Spleen (tissue), 7 donors: ENCODE results near the gene MTFR1L.

Experiments
- CTCF ChIP-seq, 11 experiments: fragments of 200-600 bp in 7 of 11; fragments of 450-650 bp in 4 of 11; sonication (generic) in 4 of 11; IDR thresholded peaks in 8 of 11; conservative IDR thresholded peaks in 3 of 11; 1 replicate in 7 of 11; 2 replicates in 4 of 11; pipeline versions ENCODE4 v1.4.0 to v1.8.0; 2016 to 2021; ENCODE audit warnings: antibody characterized with exemption in 11 of 11, inconsistent platforms in 4 of 11, mild to moderate bottlenecking in 1 of 11
- POLR2A ChIP-seq, 3 donors: fragments of 450-650 bp; IDR thresholded peaks; one replicate each; pipeline ENCODE4 v1.5.1; 2017; ENCODE audit warnings: antibody characterized with exemption in 3 of 3, mild to moderate bottlenecking in 1 of 3
- POLR2AphosphoS5 ChIP-seq, 3 donors: sonication (generic); formaldehyde crosslinking; IDR thresholded peaks; one replicate each; pipeline ENCODE4 v1.5.1; 2017; ENCODE audit warnings: antibody characterized with exemption in 3 of 3
- donor health status: DM: no; HTN: no; CAD: no; lungs with moderate emphysema.
- donor health status: DM: no; HTN: no; CAD: no.
- donor health status: DM: no; HTN: no; CAD: no.

- TF ChIP-seq POLR2A (IDR thresholded peaks at IDR 0.05): no peak
- TF ChIP-seq CTCF (IDR thresholded peaks at IDR 0.05 in 8 of 11, conservative IDR thresholded peaks at IDR 0.05 in 3 of 11): no peak
- no peak for TF ChIP-seq POLR2AphosphoS5 (IDR thresholded peaks at IDR 0.05)
These were observed 6.8 kb downstream of the MTFR1L start for GRCh38 chr1:25826571-25826970.
